ENCODE data around the gene FGF14.
"Not testable (repeated sequence)": the region's sequence is repeated elsewhere in the genome, so short reads cannot be mapped to it uniquely, and the experiment has no call there.

The FGF14 gene

GRCh38 chr13:102040812-102041211 is 361.0 kb downstream of the FGF14 start:
- DNase-seq (ENCODE audit: low read depth), result no peak

- DNase-seq (ENCODE audit: low read depth), result no peak
These were observed 362.6 kb downstream of the FGF14 start for GRCh38 chr13:102039264-102039663.

DNA sequence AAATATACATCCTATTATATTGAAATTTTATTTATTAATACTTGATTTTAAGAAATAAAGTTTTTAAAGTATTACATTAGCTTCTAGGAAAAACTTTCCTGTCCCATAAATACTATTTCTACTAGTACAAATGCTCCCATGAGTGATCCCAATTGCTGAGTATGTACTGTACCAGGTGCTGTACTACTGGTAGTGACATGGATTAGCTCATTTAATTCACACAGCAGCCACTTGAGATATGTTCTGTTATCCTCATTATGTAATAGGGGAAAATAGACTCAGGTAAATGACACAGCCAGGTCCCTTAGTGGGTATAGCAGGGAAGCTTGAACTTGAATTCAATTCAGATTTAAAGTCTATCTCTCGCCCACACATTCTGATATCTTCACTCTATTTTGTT is 363.1 kb downstream of the FGF14 start:
- no peak for DNase-seq (ENCODE audit: low read depth)

DNA sequence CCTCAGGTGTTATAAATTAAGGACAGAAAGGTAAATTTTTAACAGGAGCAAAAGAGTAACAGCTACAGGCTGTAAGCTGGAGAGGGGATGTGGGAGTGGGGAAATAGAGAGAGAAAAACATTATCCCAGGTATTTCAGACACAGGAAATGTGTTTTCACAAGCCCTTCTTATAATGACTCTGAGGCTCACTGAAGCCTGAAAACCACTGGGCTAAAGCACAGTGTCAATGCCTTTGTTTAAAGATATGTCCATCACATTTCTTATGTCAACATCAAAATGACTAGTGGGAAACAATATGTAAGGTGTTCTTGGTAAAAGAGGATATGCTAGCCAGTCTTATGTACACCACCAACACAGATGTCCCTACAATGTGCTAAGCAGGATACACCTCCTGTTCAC is 365.9 kb downstream of the FGF14 start:
- DNase-seq (ENCODE audit: low read depth), result no peak

- DNase-seq (ENCODE audit: low read depth), result no peak
These were observed 368.0 kb downstream of the FGF14 start for GRCh38 chr13:102033857-102034331.

DNA sequence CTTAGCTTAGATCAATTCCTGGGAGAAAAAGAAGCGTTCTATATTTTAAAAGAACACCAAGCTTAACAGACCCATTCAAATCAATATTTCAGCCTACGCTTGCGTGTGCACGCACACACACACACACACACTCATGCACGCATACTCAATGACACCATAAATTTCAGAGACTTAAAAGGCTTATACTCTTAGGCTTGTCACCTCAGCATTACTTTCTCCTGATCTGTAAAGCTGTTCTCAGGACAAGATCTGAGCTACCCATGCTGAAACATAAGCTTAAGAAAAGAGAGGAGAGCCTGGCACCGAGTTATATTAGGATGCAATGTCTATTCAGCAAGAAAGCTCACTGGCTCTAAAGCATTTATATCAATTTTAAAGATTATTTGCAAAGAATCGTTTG is 368.5 kb downstream of the FGF14 start:
- DNase-seq (ENCODE audit: low read depth), result no peak

DNA sequence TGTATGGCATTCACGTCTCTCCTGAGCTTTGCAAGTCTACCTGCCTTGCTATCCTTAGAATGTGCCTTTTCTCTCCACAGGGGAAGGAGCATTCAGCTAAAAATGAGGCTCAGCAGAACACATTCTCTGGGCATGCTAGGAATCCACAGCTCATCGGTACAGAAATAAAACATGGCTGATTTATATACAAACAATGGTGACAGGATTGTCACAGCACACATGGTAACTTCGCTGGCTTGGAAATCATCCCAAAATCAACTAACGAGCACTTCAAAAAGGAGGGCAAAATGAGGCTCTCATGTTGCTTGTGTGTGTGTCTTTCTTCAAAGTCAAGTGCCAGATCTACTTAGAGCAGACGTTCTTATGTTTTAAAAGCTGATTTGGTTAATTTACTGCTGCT is 373.0 kb downstream of the FGF14 start:
- no peak for DNase-seq (ENCODE audit: low read depth)

- DNase-seq (ENCODE audit: low read depth), result no peak
These were observed 373.6 kb downstream of the FGF14 start for GRCh38 chr13:102028206-102028605.

DNA sequence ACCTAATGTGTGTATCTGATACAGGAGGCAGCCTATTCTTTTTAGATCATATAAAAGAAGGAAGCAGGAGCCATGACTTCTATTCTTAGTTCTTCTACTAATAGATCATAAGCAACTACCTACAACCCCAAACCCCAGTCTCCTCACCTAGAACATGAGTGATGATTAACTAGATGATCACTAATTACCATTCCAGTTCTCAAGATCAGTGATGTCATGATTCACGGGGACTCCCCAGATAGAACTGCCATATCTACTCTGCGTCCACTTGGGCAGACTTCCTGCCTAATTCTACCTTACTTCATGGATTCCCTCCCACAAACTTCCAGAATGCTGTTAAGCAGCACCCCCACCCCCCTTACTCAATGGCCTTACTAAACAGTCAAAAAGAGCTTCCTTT is 380.1 kb downstream of the FGF14 start:
- no peak for DNase-seq (ENCODE audit: low read depth)

- DNase-seq (ENCODE audit: low read depth), result peak; percentile 65
These were observed 381.1 kb downstream of the FGF14 start for GRCh38 chr13:102020611-102021216.

- DNase-seq (ENCODE audit: low read depth), result peak; percentile 20
These were observed 383.1 kb downstream of the FGF14 start for GRCh38 chr13:102018716-102019115.

- no peak for DNase-seq (ENCODE audit: low read depth)
These were observed 384.6 kb downstream of the FGF14 start for GRCh38 chr13:102017248-102017647.

DNA sequence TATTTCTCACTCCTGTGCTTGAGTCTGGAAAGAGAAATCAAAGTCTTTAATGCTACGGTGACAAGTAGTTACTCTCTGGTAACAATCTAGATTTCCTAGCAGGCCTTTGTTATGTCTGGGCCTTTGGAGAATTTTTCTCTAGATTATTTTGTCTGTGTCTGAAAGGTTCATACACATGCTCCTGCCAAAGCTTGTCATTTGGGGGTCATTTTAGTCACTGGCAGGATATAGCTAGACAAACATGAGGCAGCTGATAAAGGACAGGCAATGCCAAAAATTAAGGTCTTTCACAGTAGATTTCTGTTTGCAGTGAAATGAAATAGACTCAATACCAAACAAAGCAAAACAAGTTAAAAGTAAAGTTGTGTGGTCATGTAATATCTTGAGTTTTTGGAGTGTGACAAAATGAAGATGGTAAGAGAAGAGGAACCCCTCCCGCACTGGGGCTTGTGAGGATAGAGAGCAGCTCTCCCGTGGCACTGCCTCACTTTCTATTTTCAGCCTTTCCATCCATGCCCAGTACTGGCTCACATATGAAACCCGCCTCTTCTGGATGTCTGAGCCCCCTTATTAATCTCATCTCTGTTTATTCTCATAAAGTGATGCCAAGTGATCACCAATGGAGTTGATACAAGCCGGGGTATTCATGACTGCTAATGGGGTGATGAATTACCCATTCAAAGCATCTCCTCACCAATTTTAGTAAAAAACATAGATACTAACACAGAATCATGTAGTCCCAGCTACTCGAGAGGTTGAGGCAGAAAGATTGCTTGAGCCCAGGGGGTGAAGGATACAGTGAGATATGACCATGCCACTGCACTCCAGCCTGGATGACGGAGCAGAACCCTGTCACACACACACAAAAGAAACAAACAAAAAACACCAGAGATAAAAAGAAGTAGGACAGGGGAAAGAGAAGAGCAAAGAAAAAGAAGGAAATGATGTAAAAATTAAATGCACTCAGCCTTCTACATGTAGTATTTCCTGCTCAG is 389.3 kb downstream of the FGF14 start:
- no peak for DNase-seq (ENCODE audit: low read depth)

DNA sequence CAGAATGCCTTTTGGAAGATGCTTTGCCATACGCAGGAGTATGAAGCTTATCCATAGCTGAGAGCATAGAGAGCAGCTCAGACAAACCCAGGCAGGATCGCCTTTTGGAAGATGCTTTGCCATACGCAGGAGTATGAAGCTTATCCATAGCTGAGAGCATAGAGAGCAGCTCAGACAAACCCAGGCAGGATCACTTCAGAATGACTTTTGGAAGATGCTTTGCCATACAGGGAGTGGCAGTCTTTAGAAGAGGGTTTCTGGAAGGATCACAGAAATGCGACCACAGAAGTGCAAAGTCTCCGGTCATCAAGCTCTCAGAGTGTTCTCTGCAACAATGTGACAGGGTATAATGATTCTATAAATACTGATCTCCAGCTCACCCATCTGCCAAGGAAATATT is 390.4 kb downstream of the FGF14 start:
- not testable (repeated sequence) for DNase-seq (ENCODE audit: low read depth)

DNA sequence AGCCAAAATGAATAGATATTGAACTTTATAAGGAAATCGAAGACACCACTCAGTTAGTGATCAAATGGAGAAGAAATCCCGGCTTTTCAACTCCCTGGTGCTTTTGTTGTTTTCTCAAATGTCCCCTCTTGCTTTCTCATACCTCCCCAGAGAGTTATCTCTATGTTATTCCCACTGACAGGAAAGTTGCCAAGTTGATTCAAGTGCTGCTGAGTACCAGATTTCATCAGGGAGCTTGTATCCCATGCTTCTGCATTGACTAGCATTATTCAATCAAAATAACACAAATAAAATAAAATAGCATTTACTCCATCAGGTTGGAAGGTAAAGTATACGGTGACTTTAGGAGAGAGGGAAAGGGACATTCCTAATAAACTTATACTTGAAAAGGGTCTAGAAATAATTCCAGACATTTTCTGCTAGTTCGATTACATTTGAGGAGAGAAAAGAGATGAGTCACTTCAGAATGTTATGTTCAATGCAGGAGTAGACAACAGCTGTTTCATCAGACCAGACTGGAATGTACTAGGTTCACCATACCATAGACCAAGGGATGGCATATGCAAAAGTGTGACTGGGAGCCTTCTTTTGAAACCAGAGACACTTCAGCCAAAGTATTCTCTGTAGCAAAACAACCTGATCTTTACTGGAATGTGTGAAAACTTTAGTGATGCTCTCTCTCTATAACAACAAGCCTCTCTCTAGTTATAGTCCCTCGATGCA is 397.8 kb downstream of the FGF14 start:
- peak; percentile 71 for DNase-seq (ENCODE audit: low read depth)

- DNase-seq (ENCODE audit: low read depth), result peak; percentile 20
These were observed 399.6 kb downstream of the FGF14 start for GRCh38 chr13:102002287-102002686.

- DNase-seq (ENCODE audit: low read depth), result no peak
These were observed 401.1 kb downstream of the FGF14 start for GRCh38 chr13:102000764-102001163.

GRCh38 chr13:101998129-101998528 is 403.7 kb downstream of the FGF14 start:
- DNase-seq (ENCODE audit: low read depth), result no peak

- DNase-seq (ENCODE audit: low read depth), result no peak
These were observed 404.9 kb downstream of the FGF14 start for GRCh38 chr13:101996954-101997353.

GRCh38 chr13:101989798-101990350 is 412.0 kb downstream of the FGF14 start:
- no peak for DNase-seq (ENCODE audit: low read depth)

GRCh38 chr13:101988140-101988539 is 413.7 kb downstream of the FGF14 start:
- DNase-seq (ENCODE audit: low read depth), result no peak

DNA sequence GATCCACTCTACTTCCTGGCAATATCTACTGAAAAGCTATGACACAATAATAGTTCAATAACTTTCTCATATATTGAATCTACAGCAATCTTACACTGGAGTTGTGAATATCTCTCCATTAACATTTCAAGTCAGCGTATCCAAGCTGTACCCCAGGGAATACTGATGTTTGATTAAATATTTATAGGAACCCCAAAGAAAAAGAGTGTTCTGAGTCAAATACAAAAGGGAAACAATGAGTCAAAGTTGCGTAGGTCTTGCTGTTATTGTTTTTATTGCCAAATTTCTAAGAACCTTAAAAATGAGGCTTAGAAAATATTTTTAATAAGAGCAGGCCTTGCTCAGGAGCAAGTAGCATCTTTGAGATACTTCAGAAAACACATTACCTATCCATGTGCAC is 415.5 kb downstream of the FGF14 start:
- DNase-seq (ENCODE audit: low read depth), result no peak

Data from iris pigment epithelial cell (primary cell).